SU-DHL-6 (cell line): Measurements from ENCODE around the gene TMEM203.

Experiments
- H2AFZ ChIP-seq: fragments of 200-600 bp; sonication (generic); 2 replicates; pipeline ENCODE4 v1.6.1; 2014; ENCODE audit warnings: low read depth, mild to moderate bottlenecking, moderate library complexity, mixed read lengths, antibody characterized with exemption, low read length; ENCODE audit not compliant: severe bottlenecking
- H3F3A ChIP-seq: fragments of 200-600 bp; shearing (Covaris generic); 2 replicates; pipeline ENCODE4 v1.6.0; 2016; ENCODE audit warnings: antibody characterized with exemption, mild to moderate bottlenecking; ENCODE audit not compliant: insufficient read depth
- H3K27ac ChIP-seq: fragments of 200-600 bp; sonication (generic); 2 replicates; pipeline ENCODE4 v1.5.1; 2016; ENCODE audit warnings: low read depth, mild to moderate bottlenecking, low read length, moderate library complexity, mixed read lengths
- H3K27me3 ChIP-seq: fragments of 200-600 bp; sonication (generic), shearing (Covaris generic); 2 replicates; pipeline ENCODE4 v1.6.0; 2014; ENCODE audit warnings: mild to moderate bottlenecking, low read length
- H3K36me3 ChIP-seq: fragments of 200-600 bp; sonication (generic); 2 replicates; pipeline ENCODE4 v1.6.1; 2014; ENCODE audit warnings: mild to moderate bottlenecking, low read length, mixed read lengths
- H3K4me2 ChIP-seq: fragments of 300-600, 200-600 bp; shearing (Covaris generic), sonication (generic); 2 replicates; pipeline ENCODE4 v1.6.0; 2014; ENCODE audit warnings: low read length, low read depth, mild to moderate bottlenecking; ENCODE audit not compliant: poor library complexity, severe bottlenecking
- H3K4me3 ChIP-seq: fragments of 200-600 bp; sonication (generic); 2 replicates; pipeline ENCODE4 v1.5.1; 2014; ENCODE audit warnings: antibody characterized with exemption, low read length, mild to moderate bottlenecking, mixed read lengths; ENCODE audit not compliant: insufficient read depth, poor library complexity, severe bottlenecking
- H3K79me2 ChIP-seq: fragments of 200-600 bp; sonication (generic); 2 replicates; pipeline ENCODE4 v1.6.1; 2014; ENCODE audit warnings: mild to moderate bottlenecking, low read length, moderate library complexity; ENCODE audit not compliant: insufficient read depth
- H3K9ac ChIP-seq: fragments of 200-600 bp; sonication (generic); 2 replicates; pipeline ENCODE4 v1.7.0; 2014; ENCODE audit warnings: mild to moderate bottlenecking, low read length
- H3K9me2 ChIP-seq: fragments of 200-600 bp; sonication (generic); replicated peaks from 2 replicates; pipeline ENCODE4 v1.6.1; 2014; ENCODE audit warnings: low read length; ENCODE audit not compliant: insufficient read depth
- H3K9me3 ChIP-seq: fragments of 200-600 bp; sonication (generic); 2 replicates; pipeline ENCODE4 v1.6.1; 2014; ENCODE audit warnings: low read length, mixed read lengths; ENCODE audit not compliant: insufficient read depth
- H4K20me1 ChIP-seq: fragments of 200-600 bp; sonication (generic); 2 replicates; pipeline ENCODE4 v1.6.1; 2014; ENCODE audit warnings: low read depth, mild to moderate bottlenecking, antibody characterized with exemption, low read length, moderate library complexity, mixed read lengths
- CTCF ChIP-seq: fragments of 200-600 bp; sonication (generic); IDR thresholded peaks from one replicate; pipeline ENCODE4 v1.5.1; 2017; ENCODE audit warnings: antibody characterized with exemption, mild to moderate bottlenecking, low read length, moderate library complexity; ENCODE audit not compliant: insufficient read depth, poor library complexity, severe bottlenecking
- EZH2phosphoT487 ChIP-seq: fragments of 200-600 bp; sonication (generic), shearing (Covaris generic); conservative IDR thresholded peaks from 2 replicates; pipeline ENCODE4 v1.6.1; 2018; ENCODE audit warnings: mild to moderate bottlenecking, antibody characterized with exemption, low read length, moderate library complexity, mixed read lengths

The TMEM203 gene

GRCh38 chr9:137175345-137175961 lies 30.0 kb downstream of the TMEM203 start:
- H3K27ac ChIP-seq: no peak overlapping the region
- H2AFZ ChIP-seq: no peak overlapping the region
- no peak overlapping the region for H3K9ac ChIP-seq
- no peaks in the 10 kb centered on the region for H3K9me2 ChIP-seq
- H3K4me3 ChIP-seq: no peak overlapping the region
- no peaks in the 10 kb centered on the region for H3K9me3 ChIP-seq
- no peaks in the 10 kb centered on the region for H3K36me3 ChIP-seq
- TF ChIP-seq EZH2phosphoT487: no peak
- TF ChIP-seq CTCF: no peak
- H3F3A ChIP-seq: no peaks in the 10 kb centered on the region
- no peaks in the 10 kb centered on the region for H4K20me1 ChIP-seq
- peak overlapping the region; percentile 7 for H3K4me2 ChIP-seq
- H3K79me2 ChIP-seq: no peaks in the 10 kb centered on the region
- H3K27me3 ChIP-seq: no peaks in the 10 kb centered on the region

- Histone ChIP-seq H3K79me2 (no peaks in the 10 kb centered on the region), H3K4me2 (peak overlapping the region; percentile 7), H3F3A (no peaks in the 10 kb centered on the region), H3K27ac (no peak overlapping the region), H4K20me1 (no peaks in the 10 kb centered on the region), H3K36me3 (no peaks in the 10 kb centered on the region), H3K9me2 (no peaks in the 10 kb centered on the region), H3K4me3 (no peak overlapping the region), H2AFZ (no peak overlapping the region), H3K9ac (no peak overlapping the region), H3K9me3 (no peaks in the 10 kb centered on the region), H3K27me3 (no peaks in the 10 kb centered on the region)
- TF ChIP-seq CTCF (no peak), EZH2phosphoT487 (no peak)
These were observed 30.6 kb downstream of the TMEM203 start for GRCh38 chr9:137174722-137175293.

- no peak overlapping the region for H3K9ac ChIP-seq
- TF ChIP-seq CTCF (no peak), EZH2phosphoT487 (no peak)
- no peaks in the 10 kb centered on the region for H3K9me2 ChIP-seq
- H3K36me3 ChIP-seq: no peaks in the 10 kb centered on the region
- H3F3A ChIP-seq: no peaks in the 10 kb centered on the region
- H3K4me3 ChIP-seq: no peak overlapping the region
- H3K4me2 ChIP-seq: no peak overlapping the region
- H3K27ac ChIP-seq: no peak overlapping the region
- H2AFZ ChIP-seq: no peak overlapping the region
- no peaks in the 10 kb centered on the region for H3K27me3 ChIP-seq
- H3K79me2 ChIP-seq: no peaks in the 10 kb centered on the region
- H3K9me3 ChIP-seq: no peaks in the 10 kb centered on the region
- H4K20me1 ChIP-seq: no peaks in the 10 kb centered on the region
These were observed 31.4 kb downstream of the TMEM203 start for GRCh38 chr9:137173796-137174664.
